GM19395 (cell line): ENCODE data around the gene NASP.

Experiments
- ATAC-seq: cut with Tn5 transposase; IDR thresholded peaks from one replicate; pipeline ENCODE4 v1.9.1; 2021; ENCODE audit warnings: mild to moderate bottlenecking, moderate library complexity; ENCODE audit not compliant: unreplicated experiment

Gene NASP

DNA sequence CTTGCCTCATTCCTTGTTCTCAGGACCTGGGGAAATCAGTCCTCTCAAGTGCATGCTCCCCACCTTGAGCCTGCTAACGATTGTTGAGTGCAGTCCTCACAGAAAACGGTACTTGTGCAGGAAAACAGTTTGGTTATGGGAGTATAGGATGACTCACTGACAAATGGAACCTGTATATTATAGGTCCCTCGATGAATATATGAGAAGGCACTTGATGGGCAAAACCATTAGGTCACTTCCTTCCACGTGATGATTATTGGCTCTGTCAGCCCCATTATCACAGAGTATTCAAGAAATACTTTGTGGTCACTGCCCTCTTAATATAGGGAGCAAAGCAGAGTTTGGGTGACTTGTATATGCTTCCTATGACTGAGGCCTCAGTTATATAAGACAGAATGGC, 33.8 kb downstream of the NASP start:
- no peak for ATAC-seq

DNA sequence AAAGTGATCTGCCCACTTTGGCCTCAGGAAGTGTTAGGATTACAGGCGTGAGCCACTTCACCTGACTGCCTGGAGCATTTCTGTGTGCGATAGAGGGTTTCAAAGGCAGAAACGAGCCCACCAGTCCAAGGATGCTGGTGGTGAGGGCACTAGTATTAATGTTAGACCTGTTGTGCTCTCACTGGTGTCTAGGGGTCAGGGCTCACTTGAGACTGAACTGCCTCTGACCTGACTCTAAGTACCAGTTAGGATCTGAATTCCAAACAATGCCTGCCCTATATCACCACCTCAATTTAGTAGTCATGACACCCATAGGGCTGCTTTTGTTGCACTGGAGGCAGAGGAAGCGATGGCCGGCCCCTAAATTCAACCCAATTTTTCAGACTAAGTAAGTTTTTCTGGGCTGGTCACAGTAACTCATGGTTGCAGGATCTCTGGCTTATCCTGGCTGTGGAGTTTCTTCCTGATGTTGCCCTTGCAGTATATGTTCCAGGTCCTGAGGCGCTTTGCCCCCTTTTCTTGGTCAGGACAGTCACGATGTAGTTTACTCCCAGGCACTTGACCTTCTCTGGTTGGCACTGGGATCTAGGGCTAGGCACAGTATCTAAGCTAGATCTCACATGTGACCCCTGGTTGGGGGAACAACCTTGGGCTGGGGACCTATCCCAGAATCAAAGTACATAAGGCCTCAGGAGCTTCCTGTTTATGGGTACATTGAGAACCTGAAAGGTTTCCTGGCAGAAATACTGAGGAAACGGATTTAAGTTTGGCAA, 35.5 kb downstream of the NASP start:
- ATAC-seq, result no peak

DNA sequence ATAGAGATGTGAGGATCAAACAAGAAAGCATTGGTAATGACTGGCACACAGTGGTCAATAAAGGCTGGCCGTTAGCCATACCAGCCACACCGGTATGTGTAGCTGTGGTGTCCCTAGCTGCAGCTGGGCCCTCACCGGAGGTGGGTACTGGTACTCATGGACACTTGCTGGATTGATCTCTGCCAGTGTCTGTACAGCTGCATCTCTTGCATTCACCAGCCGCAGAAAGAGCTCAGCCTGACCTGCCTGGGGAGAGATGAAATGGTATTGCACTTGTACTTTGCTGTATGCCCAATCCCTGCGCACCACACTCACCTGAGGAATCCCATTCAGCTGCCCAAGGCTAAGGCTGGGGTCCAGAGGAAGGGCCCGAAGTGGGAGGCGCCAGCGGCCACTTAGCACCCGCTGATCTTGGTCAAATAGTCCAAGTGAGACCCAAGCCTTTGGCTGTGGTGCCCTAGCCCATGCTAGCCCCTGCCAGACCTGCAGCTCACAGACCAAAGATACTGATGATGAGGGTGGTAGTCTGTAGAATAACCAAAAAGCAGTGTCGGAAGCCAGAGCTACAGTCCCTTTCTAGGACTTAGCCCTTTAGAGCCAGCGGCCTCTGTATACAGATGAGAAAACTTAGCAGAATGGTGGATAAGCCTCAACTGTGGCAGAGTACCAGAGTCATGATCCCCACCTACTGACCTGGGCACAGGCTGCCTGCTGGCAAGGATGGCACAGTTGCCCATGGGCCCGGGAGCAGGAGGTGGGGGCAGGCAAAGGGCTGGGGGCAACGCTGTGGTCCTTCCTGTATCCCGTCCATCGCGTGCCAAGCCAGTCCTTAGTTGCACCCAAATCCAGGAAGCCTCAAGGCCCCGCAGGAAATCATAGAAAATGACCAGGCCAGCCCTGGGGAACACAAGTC, 37.0 kb downstream of the NASP start:
- ATAC-seq, result no peak

DNA sequence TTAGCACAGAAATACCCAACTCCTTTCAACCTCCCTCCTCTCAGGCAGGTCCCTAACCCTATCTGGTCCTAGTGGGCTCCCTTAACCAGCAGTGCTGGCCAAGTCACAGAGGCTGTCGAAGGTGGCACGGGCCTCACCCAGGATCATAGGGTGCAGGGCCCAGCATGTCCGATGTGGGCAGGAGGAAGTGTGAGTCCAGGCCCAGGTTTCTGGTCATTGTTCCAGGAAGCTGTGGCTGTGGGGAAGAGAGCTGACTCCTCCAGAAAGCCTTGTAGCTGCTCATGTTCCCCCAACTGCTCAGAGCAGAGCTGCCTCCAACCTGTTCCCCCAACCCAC, 37.6 kb downstream of the NASP start:
- no peak for ATAC-seq

- no peak for ATAC-seq
These were observed 38.2 kb downstream of the NASP start for GRCh38 chr1:45621895-45622523.

GRCh38 chr1:45622524-45623394, 38.9 kb downstream of the NASP start:
- no peak for ATAC-seq

- ATAC-seq, result no peak
These were observed 40.1 kb downstream of the NASP start, which contains the start of gene CCDC17 for GRCh38 chr1:45623972-45624371. Gene CCDC17, minus strand, starts transcription at chr1:45624054. Its CDS starts 145 bp downstream, at chr1:45623909.

GRCh38 chr1:45629035-45629434, 45.2 kb downstream of the NASP start:
- ATAC-seq, result no peak

DNA sequence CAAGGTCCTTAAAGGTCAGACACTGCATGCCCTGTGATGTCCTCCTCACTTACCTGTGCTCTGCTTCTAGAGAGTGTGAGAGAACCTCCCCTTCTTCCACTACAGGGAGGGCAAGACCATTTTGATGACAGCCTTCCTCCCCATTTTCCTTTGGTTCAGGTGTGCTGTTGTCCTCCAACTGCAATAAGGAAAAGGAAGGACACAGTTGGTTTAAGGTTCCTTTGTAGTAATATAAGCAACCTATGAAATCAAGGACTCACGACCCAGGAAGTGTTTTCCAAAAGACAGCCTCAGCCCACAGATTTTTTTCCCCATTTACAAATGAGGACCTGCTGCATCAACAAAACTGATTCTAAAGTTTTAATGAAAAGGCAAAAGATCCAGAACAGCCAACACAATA, 46.6 kb downstream of the NASP start:
- ATAC-seq, result no peak

DNA sequence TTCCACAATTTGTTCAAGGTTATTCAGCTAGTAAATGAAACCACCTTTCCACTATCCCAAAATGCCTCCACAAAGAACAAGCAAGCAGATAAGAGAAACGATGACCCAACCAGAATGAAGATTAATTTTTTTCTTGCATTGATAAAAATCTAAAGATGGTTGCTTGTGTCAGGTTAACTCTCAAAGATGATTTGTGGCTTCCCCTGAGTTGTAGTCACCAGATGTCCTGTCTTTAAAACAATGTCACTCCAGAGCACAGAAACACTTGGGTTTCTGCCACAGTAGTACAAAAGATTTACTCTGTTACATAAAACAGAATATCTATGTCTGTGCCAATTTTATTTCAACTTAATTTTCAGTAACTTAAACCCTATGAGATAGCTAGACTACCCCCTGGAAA, 51.4 kb downstream of the NASP start:
- ATAC-seq, result no peak

GRCh38 chr1:45640293-45640692, 56.5 kb downstream of the NASP start:
- no peak for ATAC-seq

GRCh38 chr1:45643321-45643720, 59.5 kb downstream of the NASP start:
- ATAC-seq, result no peak

GRCh38 chr1:45643978-45644377, 60.1 kb downstream of the NASP start:
- ATAC-seq, result no peak

DNA sequence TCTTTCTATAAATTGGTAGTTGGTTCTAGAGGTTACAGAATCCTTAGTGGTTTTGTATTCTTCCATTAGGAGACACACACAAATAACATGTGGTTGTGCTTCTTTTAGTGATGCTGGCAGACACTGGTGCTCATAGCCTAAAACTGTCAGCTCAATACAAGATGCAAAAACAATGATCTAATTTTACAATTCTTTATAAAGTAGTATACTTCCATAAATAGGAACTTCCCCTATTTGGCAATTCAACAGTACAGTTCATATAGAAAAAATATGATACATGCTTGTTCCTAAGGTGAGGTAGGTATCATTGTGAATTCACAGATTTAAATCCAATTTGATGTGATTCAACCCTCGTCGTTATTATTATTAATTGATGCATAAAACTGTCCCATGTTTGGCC, 60.8 kb downstream of the NASP start:
- no peak for ATAC-seq

GRCh38 chr1:45647248-45648021, 63.6 kb downstream of the NASP start:
- ATAC-seq, result no peak

DNA sequence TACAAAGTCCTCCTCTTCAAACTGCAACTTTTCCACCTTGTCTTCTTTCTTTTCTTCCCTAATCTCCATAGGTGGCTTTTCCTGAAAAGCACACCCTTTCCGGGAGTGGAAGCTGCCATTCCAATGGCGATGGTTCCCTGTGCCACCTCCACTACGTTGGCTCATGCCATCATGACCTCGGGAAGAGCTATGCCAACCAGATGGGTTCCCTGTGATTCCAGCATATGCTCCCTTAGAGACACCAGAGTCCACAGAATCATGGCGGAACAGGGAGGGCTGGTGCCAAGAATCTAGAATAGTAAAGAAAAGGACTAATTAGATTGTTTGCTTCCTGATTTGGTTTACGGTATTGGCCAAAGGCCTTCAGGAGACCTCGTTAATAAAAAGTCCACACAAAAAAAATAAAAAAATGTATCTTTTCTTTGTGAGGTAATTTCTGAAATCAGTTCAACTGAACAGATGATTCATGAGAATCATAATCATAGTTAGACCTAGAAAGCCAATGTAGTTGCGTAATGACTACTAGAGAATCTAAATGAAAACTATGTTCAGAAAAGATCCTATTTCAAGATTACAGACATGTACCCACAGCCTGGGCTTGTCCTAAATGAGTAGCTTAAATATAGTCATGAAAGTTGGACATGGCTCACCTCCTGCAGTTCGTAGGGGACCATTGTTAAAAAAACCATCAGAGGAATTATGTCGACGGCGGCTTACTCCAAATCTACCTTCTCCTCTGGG, 70.9 kb downstream of the NASP start:
- ATAC-seq, result no peak

- ATAC-seq, result no peak
These were observed 72.9 kb downstream of the NASP start for GRCh38 chr1:45656573-45657226.

GRCh38 chr1:45658171-45658570, 74.3 kb downstream of the NASP start:
- no peak for ATAC-seq

DNA sequence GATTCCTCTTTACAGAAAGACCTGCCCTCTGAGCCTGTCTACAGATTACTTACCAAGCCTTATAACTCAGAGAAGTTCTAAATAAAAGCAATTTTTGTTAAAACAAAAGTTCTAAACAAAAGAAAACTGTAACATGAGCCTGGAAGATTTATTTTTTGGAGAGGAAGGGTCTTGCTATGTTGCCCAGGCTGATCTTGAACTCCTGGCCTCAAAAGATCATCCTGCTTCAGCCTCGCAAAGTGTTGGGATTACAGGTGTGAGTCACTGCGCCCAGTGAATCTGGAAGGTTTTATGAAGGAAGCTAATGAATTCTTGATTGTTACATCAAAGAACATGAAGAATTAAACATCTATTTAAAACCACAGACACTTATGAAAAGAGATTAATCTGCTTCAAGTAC, 75.4 kb downstream of the NASP start:
- no peak for ATAC-seq
